ENCODE results near the gene CRACR2B.

CRACR2B gene

GRCh38 chr11:827897-828192 is at the start of gene CRACR2B:
Gene CRACR2B, plus strand, starts transcription at chr11:827919. Its CDS starts 689 bp downstream, at chr11:828608.
- DNase-seq = no peak

- no peak for DNase-seq
These were observed 48.5 kb upstream of the CRACR2B start for GRCh38 chr11:778976-779954.

- DNase-seq = no peak
These were observed 47.7 kb upstream of the CRACR2B start for GRCh38 chr11:779955-780532.

GRCh38 chr11:782264-783174 is 45.2 kb upstream of the CRACR2B start:
- DNase-seq = no peak

- peak; percentile 66 for DNase-seq
These were observed 44.1 kb upstream of the CRACR2B start for GRCh38 chr11:783581-784015.

- no peak for DNase-seq
These were observed 41.3 kb upstream of the CRACR2B start for GRCh38 chr11:786235-787083.

- DNase-seq = no peak
These were observed 40.5 kb upstream of the CRACR2B start for GRCh38 chr11:787084-787675.

- DNase-seq = no peak
These were observed 39.6 kb upstream of the CRACR2B start for GRCh38 chr11:788009-788640.

- no peak for DNase-seq
These were observed 38.5 kb upstream of the CRACR2B start for GRCh38 chr11:788953-789940.

- no peak for DNase-seq
These were observed 37.8 kb upstream of the CRACR2B start, which contains the start of gene CEND1 for GRCh38 chr11:789943-790342. Gene CEND1, minus strand, starts transcription at chr11:790090. Its CDS starts 1,514 bp downstream, at chr11:788576.

- DNase-seq = no peak
These were observed 36.8 kb upstream of the CRACR2B start for GRCh38 chr11:790721-791564.

GRCh38 chr11:791658-792534 is 35.8 kb upstream of the CRACR2B start:
- DNase-seq = no peak

- no peak for DNase-seq
These were observed 35.2 kb upstream of the CRACR2B start for GRCh38 chr11:792535-792821.

GRCh38 chr11:792873-793272 is 34.8 kb upstream of the CRACR2B start:
- no peak for DNase-seq

- DNase-seq = no peak
These were observed 34.2 kb upstream of the CRACR2B start for GRCh38 chr11:793556-793955.

GRCh38 chr11:794013-794765 is 33.5 kb upstream of the CRACR2B start:
- no peak for DNase-seq

All from NCI-H2029 treated with DMSO at 0.1 percent for 48 hours (cell line).